Brain pericyte (primary cell): Measurements from ENCODE around the gene IRF3.

ENCODE experiments used
- DNase-seq: peaks from one replicate; pipeline ENCODE4 v3.0.0-alpha.2; 2012; ENCODE audit warnings: low read depth, low spot score

The IRF3 gene, protein sequence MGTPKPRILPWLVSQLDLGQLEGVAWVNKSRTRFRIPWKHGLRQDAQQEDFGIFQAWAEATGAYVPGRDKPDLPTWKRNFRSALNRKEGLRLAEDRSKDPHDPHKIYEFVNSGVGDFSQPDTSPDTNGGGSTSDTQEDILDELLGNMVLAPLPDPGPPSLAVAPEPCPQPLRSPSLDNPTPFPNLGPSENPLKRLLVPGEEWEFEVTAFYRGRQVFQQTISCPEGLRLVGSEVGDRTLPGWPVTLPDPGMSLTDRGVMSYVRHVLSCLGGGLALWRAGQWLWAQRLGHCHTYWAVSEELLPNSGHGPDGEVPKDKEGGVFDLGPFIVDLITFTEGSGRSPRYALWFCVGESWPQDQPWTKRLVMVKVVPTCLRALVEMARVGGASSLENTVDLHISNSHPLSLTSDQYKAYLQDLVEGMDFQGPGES

DNA sequence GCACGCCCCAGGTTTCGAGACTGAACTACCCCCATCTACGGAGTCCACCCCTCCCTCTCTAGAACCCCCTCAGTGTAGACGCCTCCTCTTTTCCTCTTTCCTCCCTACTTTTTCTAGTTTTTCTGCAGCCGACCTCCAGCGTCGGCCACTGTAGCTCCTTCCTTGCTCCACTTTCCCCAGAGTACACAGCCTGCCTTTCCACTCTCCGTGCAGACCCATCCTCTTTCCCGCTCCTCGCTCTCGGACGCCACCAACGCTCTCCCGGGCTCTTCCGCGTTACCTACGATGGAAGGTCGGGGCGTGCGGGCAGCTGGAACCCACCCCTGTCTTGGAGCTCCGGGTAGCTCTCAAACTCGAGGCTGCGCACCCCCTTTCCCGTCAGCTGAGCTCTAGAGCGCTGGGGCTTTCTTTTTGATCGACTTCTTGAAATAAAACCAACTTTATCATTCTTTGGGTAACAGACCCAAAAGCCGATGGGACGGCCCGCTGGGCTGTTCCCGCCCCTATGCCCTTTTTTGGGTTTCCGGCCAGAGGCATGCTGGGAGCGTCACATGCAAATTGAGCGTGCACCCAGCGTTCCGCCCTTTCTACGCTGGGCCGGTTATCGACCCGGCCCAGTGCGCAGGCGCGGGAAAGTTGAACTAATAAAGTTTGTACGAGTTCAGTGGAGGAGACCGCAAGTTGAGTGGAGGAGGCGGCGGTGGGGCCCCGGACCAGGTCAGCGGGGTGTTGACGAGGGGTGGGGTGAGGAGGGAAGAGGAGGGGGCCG, at the start of gene IRF3, which contains the start of gene BCL2L12:
Gene IRF3 (minus strand): TSS at position 507 of the 769 bp plus-strand sequence. CDS start 1,019 bp downstream, outside the sequence.
Gene BCL2L12 (plus strand): TSS at position 583 of the 769 bp plus-strand sequence. CDS start 760 bp downstream, outside the sequence.
- DNase-seq, result peak; percentile 82

DNA sequence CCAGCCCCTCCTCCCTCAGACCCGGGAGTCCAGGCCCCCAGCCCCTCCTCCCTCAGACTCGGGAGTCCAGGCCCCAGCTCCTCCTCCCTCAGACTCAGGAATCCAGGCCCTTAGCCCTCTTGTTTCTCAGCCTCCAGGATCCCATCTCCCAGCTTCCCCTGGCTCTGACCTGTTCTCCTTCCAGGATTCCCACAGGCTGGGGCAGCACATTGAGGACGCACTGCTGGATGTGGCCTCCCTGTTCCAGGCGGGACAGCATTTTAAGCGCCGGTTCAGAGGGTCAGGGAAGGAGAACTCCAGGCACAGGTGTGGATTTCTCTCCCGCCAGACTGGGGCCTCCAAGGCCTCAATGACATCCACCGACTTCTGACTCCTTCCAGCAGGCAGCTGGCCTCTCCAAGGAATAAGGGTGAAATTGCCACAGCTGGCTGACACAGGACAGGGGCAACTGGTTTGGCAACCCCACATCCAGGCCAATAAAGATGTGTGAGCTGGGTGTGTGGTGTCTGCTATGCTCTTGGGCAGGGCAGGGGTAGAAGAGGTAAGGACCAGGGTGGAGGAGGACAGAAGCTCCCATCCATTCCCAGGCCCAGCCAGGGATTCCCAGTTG, 47.7 kb upstream of the IRF3 start:
- no peak for DNase-seq

DNA sequence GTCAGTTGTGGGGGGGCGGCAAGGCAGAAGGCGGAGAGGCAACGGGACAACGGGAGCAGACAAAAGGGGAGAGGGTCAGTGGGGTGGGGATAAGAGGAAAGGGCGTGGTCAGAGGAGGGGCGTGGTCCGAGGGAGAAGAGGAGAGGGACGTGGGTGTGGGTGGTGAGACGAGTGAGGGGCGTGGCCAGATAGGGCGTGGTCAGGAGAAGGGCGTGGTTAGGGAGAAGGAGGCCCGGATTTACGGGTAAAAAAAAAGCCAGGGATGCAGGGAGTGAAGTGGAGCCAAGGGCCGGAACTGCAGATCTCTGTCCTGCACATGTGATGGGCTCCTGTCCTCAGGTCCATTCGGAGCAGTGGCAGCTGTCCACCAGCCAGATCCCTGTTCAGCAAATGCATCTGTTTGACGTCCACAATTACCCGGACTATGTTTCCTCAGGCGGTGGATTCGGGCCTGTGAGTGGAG, 46.8 kb upstream of the IRF3 start:
- no peak for DNase-seq

DNA sequence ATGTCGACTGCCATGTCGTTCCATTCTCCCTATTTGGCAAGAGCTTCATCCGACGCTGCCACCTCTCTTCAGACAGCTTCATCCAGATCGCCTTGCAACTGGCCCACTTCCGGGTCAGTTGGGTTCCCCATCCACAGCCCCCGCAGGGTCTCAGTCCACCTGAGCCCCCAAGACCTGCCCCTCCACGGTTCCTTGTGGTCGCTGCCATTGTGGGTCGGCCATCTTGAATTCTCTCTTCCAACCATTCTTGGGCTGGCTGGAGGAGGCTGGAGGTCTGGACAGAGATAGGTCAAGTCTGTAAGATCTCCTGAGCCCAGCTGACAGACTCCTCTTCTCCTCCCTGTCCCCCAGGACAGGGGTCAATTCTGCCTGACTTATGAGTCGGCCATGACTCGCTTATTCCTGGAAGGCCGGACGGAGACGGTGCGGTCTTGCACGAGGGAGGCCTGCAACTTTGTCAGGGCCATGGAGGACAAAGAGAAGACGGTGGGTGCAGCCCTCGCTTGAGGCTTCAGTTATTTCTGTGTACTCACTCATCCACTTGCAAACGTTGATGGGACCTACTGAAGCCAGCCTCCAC, 44.8 kb upstream of the IRF3 start:
- DNase-seq, result no peak

GRCh38 chr19:49705919-49706318, 40.3 kb upstream of the IRF3 start:
- no peak for DNase-seq

GRCh38 chr19:49704888-49705642, 39.4 kb upstream of the IRF3 start:
- DNase-seq, result no peak

DNA sequence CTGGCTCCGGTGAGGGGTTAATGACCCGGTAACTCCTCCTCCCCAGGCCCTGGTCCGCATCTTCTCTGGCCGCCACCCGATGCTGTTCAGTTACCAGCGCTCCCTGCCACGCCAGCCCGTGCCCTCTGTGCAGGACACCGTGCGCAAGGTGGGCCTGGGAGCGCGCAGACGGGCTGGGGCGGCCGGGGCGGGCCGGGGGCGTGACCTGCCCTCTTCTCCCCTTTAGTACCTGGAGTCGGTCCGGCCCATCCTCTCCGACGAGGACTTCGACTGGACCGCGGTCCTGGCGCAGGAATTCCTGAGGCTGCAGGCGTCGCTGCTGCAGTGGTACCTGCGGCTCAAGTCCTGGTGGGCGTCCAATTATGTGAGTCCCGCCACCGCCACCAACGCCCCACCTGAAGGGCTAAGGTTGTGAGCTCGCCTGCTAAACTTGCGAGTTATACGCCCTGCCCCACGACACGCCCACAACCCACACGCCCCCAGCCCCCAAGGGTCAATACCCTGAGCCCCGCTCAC, 35.7 kb upstream of the IRF3 start:
- DNase-seq, result no peak

DNA sequence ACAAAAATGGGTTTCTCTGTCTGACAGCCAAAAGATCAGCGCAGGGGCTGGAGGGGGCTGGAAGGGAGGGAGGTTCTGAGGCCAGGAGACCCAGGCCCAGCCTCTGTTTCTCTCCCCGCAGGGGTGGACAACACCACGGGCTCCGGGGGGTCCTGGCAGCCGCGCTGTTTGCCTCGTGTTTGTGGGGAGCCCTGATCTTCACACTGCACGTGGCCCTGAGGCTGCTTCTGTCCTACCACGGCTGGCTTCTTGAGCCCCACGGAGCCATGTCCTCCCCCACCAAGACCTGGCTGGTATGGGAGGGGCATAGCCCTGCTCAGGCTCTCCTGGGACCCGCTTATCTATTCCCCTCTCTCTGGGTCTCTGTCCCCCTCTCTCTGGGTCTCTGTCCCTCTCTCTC, 34.9 kb upstream of the IRF3 start:
- no peak for DNase-seq

- DNase-seq, result no peak
These were observed 33.7 kb upstream of the IRF3 start for GRCh38 chr19:49699364-49699763.

- DNase-seq, result no peak
These were observed 31.2 kb upstream of the IRF3 start for GRCh38 chr19:49696865-49697264.

- no peak for DNase-seq
These were observed 30.5 kb upstream of the IRF3 start for GRCh38 chr19:49696115-49696514.

- no peak for DNase-seq
These were observed 26.5 kb upstream of the IRF3 start for GRCh38 chr19:49692147-49692506.

DNA sequence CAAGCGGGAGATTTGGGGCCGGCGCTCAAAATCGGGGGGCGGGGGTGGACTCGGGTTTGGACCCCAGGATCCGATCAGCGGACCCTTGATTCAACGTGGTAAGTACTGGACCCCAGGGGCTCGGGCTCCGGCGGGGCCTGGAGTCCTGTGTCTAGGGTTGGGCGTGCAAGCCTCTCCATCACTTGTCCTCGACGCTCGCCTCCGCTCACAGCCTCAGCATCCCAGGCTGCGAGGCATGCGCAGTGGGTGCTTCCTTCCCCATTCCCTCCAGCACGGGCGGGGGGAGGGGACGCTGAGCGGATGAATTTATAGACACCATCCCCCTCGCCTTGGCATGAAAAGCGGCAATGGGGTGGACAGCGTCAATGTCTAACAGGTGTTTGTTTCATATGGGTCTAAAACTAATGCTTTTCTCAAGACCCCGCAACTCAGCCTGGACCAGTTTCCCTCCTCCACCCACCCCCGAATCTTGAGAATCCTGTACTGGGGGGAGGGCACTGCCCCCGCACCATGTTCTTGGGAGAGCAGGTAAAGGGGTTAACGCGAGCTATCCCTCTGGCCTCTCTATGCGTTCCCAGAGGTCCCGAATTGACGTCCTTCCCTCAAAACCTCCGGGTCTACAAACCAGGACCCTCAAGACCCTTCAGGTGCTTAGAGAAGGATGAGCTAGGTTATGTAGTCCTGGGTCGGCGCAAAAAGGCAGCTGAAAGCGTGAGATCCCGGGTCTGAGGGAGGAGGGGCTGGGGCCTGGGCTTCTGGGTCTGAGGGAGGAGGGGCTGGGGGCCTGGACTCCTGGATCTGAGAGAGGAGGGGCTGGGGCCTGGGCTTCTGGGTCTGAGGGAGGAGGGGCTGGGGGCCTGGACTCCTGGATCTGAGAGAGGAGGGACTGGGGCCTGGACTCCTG, 25.8 kb upstream of the IRF3 start:
- no peak for DNase-seq

DNA sequence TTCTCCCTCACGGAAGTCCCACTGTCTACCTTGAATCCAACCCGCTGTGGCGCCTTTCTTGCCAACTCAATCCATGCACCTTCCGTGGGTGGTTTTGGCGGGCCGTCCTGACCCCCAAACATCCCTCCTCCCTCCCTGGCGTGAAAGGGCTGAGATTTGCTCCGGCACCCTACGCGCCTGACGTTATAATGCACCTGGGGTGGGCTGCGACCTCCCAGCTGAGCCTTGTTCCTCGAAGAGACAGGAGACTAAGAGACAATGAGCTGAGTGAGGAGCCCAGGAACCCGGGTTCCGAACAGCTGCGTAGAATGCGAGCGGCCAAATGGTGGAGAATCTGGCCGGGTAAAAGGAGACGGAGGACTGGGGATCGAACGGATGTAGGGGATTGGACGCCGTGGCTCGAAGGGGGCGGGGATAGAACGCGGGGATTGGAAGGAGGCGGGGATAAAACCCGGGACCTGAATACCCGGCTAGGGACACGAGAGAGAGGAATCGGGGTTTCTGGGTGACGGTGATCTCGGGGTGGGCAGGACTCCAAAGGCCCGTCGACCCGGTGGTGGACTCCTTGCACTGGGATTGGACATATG, 25.1 kb upstream of the IRF3 start, which contains the start of gene CPT1C:
Gene CPT1C (plus strand): TSS at position 461 of the 587 bp plus-strand sequence. CDS start 1,137 bp downstream, outside the sequence.
- DNase-seq, result no peak

- no peak for DNase-seq
These were observed 24.5 kb upstream of the IRF3 start for GRCh38 chr19:49690079-49690655.

DNA sequence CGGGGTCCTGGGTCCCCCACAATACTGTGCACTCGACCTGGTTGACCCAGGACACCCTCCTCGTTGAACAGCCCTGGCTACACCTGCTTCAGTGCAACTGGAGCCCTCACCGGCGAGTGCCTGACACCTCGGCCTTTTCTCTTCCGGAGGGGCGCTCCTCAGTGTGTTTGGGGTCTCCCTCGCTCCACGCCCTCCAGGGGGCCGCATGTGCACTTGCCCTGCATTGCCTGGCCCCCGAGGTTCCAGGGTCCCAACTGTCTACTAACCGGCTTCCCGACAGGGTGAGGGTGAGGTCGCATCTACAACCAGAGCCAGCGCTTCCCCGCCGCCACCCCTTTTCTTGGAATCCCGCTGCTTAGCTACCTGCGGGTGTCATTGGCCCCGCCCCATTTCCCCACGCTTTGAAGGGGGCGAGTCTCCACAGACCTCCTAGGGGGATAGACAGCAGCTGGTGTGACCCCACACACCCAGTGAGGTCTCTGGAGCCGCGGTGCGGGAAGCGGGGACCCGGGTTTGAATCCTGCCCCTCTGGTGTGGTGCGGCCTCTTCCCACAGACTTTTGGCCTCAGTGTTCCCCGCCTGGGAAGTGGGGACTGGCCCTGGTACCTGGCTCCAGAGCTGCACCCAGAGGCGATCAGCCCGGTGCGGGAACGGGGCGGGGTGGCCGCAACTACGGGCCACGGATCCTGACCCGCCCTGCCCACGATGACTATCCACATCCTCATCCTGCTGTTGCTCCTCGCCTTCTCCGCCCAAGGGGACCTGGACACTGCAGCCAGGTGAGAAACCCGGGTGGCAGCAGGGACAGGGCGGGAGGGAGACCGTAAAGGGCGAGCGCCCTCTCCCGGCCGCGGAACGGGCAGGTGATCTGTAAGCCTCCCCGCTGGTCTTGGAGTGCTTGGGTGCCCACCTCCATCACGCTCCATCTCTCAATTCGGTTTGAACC, 23.7 kb upstream of the IRF3 start, which contains the start of gene ADM5:
Gene ADM5 (plus strand): TSS at position 462 of the 946 bp plus-strand sequence. CDS start 244 bp downstream, at position 706.
- no peak for DNase-seq

GRCh38 chr19:49688531-49689132, 23.0 kb upstream of the IRF3 start:
- DNase-seq, result no peak
